HG02571 (cell line): ENCODE measurements around the gene GALNT17.

Experiments
- ATAC-seq: cut with Tn5 transposase; IDR thresholded peaks from one replicate; pipeline ENCODE4 v1.9.1; 2021; ENCODE audit warnings: mild to moderate bottlenecking, moderate library complexity; ENCODE audit not compliant: unreplicated experiment

Gene GALNT17

GRCh38 chr7:71377469-71377868 lies 245.5 kb downstream of the GALNT17 start:
- ATAC-seq, result no peak

- ATAC-seq, result no peak
Measured at GRCh38 chr7:71384094-71384493, 252.2 kb downstream of the GALNT17 start.

DNA sequence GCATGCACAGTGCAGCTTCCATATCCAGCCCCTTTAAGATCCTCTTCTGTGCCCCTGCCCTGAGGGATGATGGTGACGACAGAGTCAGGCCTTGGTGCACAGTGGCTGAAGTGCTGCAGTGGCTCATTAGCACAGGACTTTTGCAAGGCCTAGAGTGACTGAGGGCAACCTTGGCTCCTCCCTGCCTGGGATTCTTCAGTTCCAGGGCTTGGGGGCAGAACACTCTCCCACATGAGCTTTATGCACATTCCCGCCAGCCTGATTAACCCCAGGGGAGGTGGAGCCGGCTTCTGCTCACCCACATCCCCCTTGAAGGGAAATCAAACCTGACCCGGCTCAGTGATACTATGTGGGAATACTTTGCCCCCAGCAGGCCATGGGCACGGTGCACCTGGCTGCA lies 253.4 kb downstream of the GALNT17 start:
- no peak for ATAC-seq

- ATAC-seq, result no peak
Measured at GRCh38 chr7:71386152-71386785, 254.3 kb downstream of the GALNT17 start.

GRCh38 chr7:71388181-71388580 lies 256.2 kb downstream of the GALNT17 start:
- no peak for ATAC-seq

DNA sequence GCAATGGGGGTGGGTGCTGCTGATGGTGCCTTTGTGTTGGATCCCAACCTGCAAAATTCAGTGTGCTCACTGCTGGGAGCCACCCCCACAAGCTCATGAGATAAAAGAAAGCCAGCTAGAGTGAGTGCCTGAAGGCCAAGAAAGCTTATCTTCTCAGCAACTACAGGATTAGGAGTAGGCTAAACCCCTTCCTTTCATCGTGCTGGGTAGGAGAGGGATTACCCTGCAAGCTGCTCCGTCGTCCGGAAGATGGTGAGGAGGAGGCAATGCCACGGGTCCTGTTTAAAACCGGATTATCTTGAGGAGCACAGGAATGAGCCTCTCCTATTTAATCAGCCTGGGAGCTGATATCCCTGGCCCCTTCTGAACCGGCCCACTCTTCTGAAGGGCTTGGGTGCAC lies 258.0 kb downstream of the GALNT17 start:
- ATAC-seq, result no peak

DNA sequence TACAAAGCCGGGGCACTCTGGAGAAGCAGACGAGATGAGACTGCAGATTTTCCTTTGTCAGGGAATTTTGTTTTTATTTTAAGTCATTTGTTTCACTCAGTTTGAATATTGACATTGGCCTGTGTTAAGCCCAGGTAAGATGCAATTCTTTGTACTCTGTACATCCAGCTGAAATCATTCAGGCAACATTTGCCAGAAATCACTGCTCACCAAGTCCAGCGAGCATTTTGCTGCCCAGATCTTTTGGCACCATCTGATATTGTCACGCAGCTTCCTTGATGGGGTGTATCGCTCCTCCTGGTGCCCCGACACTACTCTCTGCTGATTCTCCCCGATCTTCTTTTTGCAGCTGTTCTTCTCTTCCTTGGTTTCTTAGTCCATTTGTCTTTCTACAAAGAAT lies 261.7 kb downstream of the GALNT17 start:
- ATAC-seq, result no peak

DNA sequence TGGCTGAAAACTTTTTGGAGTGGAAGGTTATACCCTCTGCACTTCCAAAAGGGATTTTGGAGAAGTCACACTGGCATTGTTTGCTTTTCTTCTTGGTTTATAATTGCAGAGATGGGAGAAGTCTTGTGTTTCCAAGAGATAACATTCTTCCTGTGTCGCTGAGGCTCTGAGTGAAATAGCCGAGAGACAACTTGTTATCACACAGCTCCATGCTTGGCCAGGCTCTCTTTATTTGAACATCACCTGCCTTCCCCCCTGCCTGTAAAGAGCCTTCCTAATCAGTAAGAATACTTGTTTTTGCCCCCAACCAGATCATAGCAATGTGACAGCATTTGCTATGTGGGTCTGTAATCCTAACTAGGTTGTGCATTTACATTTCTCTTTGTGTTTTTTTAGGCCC lies 270.7 kb downstream of the GALNT17 start:
- no peak for ATAC-seq

- ATAC-seq, result no peak
Measured at GRCh38 chr7:71403202-71403946, 271.4 kb downstream of the GALNT17 start.

DNA sequence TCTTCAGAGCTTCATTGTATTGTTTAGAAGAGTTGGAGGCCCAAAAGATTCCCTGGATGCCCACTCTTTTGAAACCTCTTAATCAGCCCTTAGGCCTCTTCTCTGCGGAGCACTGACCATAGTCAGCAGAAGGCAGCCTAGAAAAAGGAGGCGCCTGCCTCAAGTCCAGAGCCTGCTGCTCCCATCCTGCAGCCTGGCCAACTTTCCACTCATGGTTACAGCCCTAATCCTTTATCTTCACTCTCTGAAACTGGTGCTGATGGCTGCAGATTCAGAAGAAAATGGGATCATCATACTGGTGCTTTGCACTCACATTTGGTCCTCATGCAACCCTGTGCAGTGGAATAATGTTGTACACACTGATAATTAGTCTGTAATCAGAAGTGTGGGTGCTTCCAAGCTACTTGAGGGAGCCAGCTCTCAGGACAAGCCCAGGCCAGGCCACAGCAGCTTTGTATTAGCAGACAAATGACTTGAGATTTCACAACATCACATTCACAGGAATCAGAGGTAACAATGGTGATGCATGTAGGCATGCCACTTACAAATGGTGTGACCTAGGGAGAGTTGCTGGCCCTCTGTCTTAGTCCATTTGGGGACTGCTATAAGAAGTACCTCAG lies 272.9 kb downstream of the GALNT17 start:
- ATAC-seq, result no peak

- no peak for ATAC-seq
Measured at GRCh38 chr7:71408271-71408670, 276.3 kb downstream of the GALNT17 start.

DNA sequence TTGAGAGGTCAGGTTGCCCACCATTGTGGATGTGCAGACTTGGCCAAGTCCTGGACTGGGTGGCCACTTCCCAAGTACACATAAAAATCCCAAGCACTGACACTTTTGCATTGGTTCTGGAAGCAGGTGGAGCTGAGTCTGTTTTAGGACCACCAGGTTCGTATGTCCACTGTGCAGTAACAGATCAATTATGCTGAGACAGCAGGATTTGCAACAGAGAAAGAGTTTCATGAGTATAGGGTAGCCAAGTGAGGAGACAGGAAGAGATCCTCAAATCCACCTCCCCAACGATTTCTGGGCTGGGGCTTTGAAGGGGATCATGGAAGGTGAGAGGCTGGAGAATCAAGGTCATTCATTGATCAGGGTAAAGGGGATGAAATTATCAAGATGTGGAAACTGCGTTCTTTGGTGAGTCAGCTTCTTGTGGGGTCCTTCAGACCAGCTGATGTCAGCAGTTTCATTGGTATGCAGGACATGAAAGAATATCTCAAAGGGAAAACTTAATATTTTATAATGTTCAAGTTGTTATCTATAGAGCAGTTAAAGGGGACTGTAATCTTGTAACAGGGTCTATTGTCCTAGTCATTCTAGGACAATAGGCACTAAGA lies 277.7 kb downstream of the GALNT17 start:
- ATAC-seq, result no peak

DNA sequence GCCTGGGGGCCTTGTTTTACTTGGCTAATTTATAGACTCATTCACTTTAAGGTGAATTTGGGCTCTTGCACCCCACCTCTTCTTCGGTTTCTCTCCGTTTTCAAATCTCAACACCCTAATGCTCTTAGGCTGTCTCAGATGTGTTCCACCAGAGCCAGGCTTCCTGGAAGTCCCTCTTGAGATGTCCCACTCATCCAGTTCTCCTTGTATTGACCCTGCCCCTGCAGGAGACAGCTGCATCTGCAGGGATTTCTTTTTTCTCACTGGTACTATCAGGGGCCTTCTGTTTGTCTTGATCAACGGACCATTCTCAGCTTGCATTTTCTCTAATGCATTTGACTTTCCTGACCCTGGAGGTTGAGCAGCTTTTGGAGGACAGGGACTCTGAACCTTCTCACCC lies 279.5 kb downstream of the GALNT17 start:
- no peak for ATAC-seq

DNA sequence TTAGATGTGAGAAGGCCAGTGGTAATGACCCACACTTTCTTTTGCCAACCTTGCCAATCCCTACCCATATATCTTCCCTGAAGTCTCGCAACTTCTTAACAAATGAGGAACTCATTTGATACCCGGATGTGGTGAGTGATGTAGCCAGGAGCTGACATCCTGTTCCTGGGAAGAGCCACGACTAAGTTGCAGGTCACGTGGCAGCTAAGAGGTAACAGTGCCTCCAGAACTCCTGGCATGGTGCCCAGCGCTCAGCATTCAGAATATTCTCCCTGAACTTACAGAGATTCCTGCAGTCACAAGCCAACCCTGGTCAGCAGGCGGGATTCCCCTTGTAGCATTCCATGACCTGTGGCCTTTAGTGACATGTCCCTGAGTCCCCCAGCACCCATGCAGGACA lies 282.5 kb downstream of the GALNT17 start:
- ATAC-seq, result no peak

DNA sequence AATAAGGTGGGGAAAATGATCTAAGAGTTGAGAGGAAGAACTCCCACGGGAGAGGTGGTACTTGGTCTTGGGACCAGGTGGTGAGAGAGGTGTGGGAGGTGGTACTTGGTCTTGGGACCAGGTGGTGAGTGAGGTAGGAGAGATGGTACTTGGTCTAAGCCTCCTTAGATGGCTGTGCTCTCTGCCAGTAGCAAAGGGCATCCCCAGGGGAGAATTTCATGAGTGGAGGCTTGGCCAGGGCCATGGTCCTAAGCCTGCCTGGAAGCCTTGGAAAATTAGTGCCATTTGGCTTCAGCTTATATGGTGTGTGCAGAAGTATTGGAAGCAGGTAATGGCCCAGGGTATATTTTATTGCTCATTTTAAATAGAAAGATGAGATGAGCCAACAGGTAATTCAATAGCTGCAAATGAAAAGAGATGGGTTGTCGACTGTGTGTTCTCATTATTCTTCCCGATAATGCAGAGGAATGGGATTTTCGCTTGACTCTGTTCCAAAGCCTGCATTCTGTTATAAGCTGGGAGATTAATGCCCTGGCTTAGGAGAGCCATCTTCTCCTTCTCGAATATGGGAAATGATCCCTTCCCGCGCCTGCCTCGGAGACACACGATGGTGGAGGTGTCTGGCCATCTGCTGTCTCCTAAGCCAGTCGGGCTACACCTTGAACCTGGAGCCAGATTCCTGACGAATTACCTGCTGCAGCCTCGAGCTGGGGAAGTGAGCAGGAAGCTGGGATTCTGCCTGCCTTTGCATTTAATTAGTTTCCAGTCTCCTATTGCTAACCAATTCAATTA lies 287.8 kb downstream of the GALNT17 start:
- ATAC-seq, result no peak

DNA sequence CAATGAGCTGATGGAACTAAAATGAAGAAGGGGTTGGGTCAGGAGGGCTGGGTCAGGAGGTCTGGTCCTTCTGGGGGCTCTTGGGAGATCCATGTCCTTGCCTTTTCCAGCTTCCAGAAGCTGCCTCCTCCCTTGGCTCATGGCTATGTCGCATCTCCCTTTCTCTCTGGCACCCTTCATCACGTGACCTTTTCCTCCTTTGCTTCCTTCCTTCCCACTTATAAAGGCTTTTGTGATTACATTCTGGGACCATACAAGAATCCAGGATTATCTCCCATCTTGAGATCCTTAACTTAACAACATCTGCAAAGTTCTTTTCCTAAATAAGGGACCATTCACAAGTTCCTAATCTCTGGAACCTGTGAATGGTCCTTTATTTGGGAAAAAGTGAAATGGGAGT lies 290.2 kb downstream of the GALNT17 start:
- ATAC-seq, result no peak

GRCh38 chr7:71424166-71425035 lies 292.5 kb downstream of the GALNT17 start:
- no peak for ATAC-seq

DNA sequence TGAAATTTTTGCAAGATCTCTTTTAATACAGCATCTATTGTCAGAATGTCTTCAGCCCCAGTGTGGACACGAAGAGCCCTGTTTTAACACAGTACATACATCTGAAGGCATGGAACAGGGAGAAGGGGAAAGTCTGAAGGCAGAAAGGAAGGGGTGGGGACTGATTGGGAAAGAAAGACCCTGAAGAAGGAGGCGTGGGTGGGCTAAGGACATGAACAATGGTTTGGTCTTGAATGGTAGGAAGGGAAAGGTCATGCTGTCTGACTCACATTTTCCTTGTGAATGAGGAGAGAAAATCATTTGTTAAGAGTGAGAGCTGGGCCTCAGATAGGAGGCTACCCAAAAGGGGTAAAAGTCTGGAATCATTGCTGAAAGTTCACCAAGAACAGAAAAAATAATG lies 297.1 kb downstream of the GALNT17 start:
- ATAC-seq, result no peak

- no peak for ATAC-seq
Measured at GRCh38 chr7:71430246-71430645, 298.3 kb downstream of the GALNT17 start.

- no peak for ATAC-seq
Measured at GRCh38 chr7:71439321-71439720, 307.4 kb downstream of the GALNT17 start.
